Neural cell (in vitro differentiated cells): Measurements from ENCODE around the gene ZNF768. TPM values are rescaled to one million over a fixed set of nuclear protein-coding genes. Genes with fewer than 3 reads are reported as not detected.
A peak's percentile ranks its signal among the peaks of the same experiment; 100 is the strongest.

Experiments used
- H2AFZ ChIP-seq: fragments of 200-600, 300-800 bp; sonication (generic), shearing (Covaris generic); 2 replicates; pipeline ENCODE4 v1.6.0; 2014; ENCODE audit warnings: low read depth, mild to moderate bottlenecking, antibody characterized with exemption, low read length, moderate library complexity
- H3F3A ChIP-seq: fragments of 200-600 bp; shearing (Covaris generic); 2 replicates; pipeline ENCODE4 v1.6.1; 2016; ENCODE audit warnings: mild to moderate bottlenecking, moderate library complexity, mixed read lengths, antibody characterized with exemption, low read length; ENCODE audit not compliant: insufficient read depth, poor library complexity, severe bottlenecking
- H3K27ac ChIP-seq: fragments of 200-600, 300-800 bp; sonication (generic), shearing (Covaris generic); 2 replicates; pipeline ENCODE4 v1.5.1; 2014; ENCODE audit warnings: mild to moderate bottlenecking, low read length, moderate library complexity
- H3K27me3 ChIP-seq: fragments of 300-800, 200-600 bp; sonication (generic), shearing (Covaris generic); 2 replicates; pipeline ENCODE4 v1.6.0; 2014; ENCODE audit warnings: mild to moderate bottlenecking, low read depth, low read length, moderate library complexity; ENCODE audit not compliant: insufficient read depth
- H3K36me3 ChIP-seq: fragments of 300-800, 200-600 bp; sonication (generic), shearing (Covaris generic); 2 replicates; pipeline ENCODE4 v1.5.1; 2014; ENCODE audit warnings: mild to moderate bottlenecking, antibody characterized with exemption, low read length, moderate library complexity; ENCODE audit not compliant: insufficient read depth
- H3K4me2 ChIP-seq: fragments of 300-800, 200-600 bp; sonication (generic), shearing (Covaris generic); 2 replicates; pipeline ENCODE4 v1.6.0; 2014; ENCODE audit warnings: mild to moderate bottlenecking, low read length
- H3K4me3 ChIP-seq: fragments of 300-800, 200-600 bp; sonication (generic), shearing (Covaris generic); 2 replicates; pipeline ENCODE4 v1.5.1; 2014; ENCODE audit warnings: mild to moderate bottlenecking, low read length, moderate library complexity
- H3K79me2 ChIP-seq: fragments of 200-600 bp; shearing (Covaris generic); replicated peaks from 2 replicates; pipeline ENCODE4 v1.6.0; 2014; ENCODE audit warnings: mild to moderate bottlenecking, low read length, moderate library complexity; ENCODE audit not compliant: insufficient read depth
- H3K9ac ChIP-seq: fragments of 300-800, 200-600 bp; sonication (generic), shearing (Covaris generic); 2 replicates; pipeline ENCODE4 v1.6.1; 2016; ENCODE audit warnings: mild to moderate bottlenecking, low read length, mixed read lengths
- H3K9me2 ChIP-seq: fragments of 200-600 bp; shearing (Covaris generic); 2 replicates; pipeline ENCODE4 v1.6.1; 2016; ENCODE audit warnings: mild to moderate bottlenecking, low read length, mixed read lengths; ENCODE audit not compliant: insufficient read depth
- H3K9me3 ChIP-seq: fragments of 200-600, 300-800 bp; sonication (generic), shearing (Covaris generic); 2 replicates; pipeline ENCODE4 v1.6.1; 2016; ENCODE audit warnings: mild to moderate bottlenecking, mixed run types, low read length, moderate library complexity, mixed read lengths
- H4K20me1 ChIP-seq: fragments of 200-600 bp; shearing (Covaris generic); 2 replicates; pipeline ENCODE4 v1.6.1; 2016; ENCODE audit warnings: mild to moderate bottlenecking, mixed run types; ENCODE audit not compliant: insufficient read depth
- EP300 ChIP-seq: fragments of 450-650 bp; conservative IDR thresholded peaks from 2 replicates; pipeline ENCODE4 v1.6.1; 2014; ENCODE audit warnings: antibody characterized with exemption, mild to moderate bottlenecking, moderate library complexity; ENCODE audit not compliant: poor library complexity, severe bottlenecking
- EZH2 ChIP-seq: fragments of 200-600, 300-800 bp; shearing (Covaris generic), sonication (generic); IDR thresholded peaks from 2 replicates; pipeline ENCODE4 v1.6.1; 2014; ENCODE audit warnings: antibody characterized with exemption, low read length, borderline replicate concordance, mild to moderate bottlenecking; ENCODE audit not compliant: insufficient read depth, poor library complexity, severe bottlenecking
- MXI1 ChIP-seq: fragments of 450-650 bp; conservative IDR thresholded peaks from 2 replicates; pipeline ENCODE4 v1.6.1; 2014; ENCODE audit warnings: antibody characterized with exemption, mild to moderate bottlenecking; ENCODE audit not compliant: poor library complexity, severe bottlenecking
- POLR2AphosphoS5 ChIP-seq: IDR thresholded peaks from 2 replicates; pipeline ENCODE4 v1.6.1; 2012
- RAD21 ChIP-seq: fragments of 450-650 bp; conservative IDR thresholded peaks from 2 replicates; pipeline ENCODE4 v1.6.1; 2014; ENCODE audit warnings: antibody characterized with exemption, mild to moderate bottlenecking, moderate library complexity
- SMC3 ChIP-seq: fragments of 450-650 bp; conservative IDR thresholded peaks from 2 replicates; pipeline ENCODE4 v1.6.1; 2014; ENCODE audit warnings: antibody characterized with exemption, mild to moderate bottlenecking, moderate library complexity; ENCODE audit not compliant: poor library complexity
- TAF1 ChIP-seq: IDR thresholded peaks from 2 replicates; pipeline ENCODE4 v1.6.1; 2012; ENCODE audit warnings: low read depth
- polyA plus RNA-seq: library from polyadenylated mRNA; depleted of rRNA; stranded (reverse); fragments of >200 nt; gene quantifications from 2 replicates; pipeline ENCODE4 v1.2.3, GENCODE V29; 2014
- TF ChIP-seq, protein P1 (sequence below): IDR thresholded peaks from 2 replicates; pipeline ENCODE4 v1.6.1; 2012; ENCODE audit warnings: borderline replicate concordance
- TF ChIP-seq, protein P2 (sequence below): fragments of 450-650 bp; IDR thresholded peaks from 2 replicates; pipeline ENCODE4 v1.5.1; 2014; ENCODE audit warnings: antibody characterized with exemption, mild to moderate bottlenecking, moderate library complexity; ENCODE audit not compliant: poor library complexity, severe bottlenecking

The ZNF768 gene
- polyA plus RNA-seq, 1 donor from 2014 or later = 54.4 TPM

DNA sequence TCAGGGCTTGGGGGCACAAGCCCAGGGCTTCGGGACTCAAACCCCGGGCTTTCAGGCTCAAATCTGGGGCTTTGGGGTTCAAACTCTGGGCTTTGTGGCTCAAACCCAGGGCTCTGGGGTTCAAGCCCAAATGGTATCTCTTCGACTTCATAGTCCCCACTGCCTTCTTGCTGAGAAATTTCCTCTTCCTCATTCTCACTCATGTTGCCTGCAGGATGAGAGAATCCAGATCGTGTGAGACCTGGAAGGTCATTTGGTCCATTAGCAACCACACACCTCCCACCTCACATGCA, 576 bp downstream of the ZNF768 start:
- no peaks in the 10 kb centered on the region for H3F3A ChIP-seq
- peak overlapping the region; percentile 97 for H3K4me3 ChIP-seq
- H3K9ac ChIP-seq = peak overlapping the region; percentile 94
- H3K9me3 ChIP-seq = no peaks in the 10 kb centered on the region
- peaks cover 5% of the 10 kb centered on the region for H3K79me2 ChIP-seq
- no peaks in the 10 kb centered on the region for H3K9me2 ChIP-seq
- peak overlapping the region; percentile 72 for H3K27ac ChIP-seq
- H4K20me1 ChIP-seq = no peaks in the 10 kb centered on the region
- peak overlapping the region; percentile 52 for H3K4me2 ChIP-seq
- H3K36me3 ChIP-seq = no peaks in the 10 kb centered on the region
- peak overlapping the region; percentile 33 for H2AFZ ChIP-seq
- no peak for TF ChIP-seq SMC3
- no peak for TF ChIP-seq POLR2AphosphoS5
- H3K27me3 ChIP-seq = no peaks in the 10 kb centered on the region

DNA sequence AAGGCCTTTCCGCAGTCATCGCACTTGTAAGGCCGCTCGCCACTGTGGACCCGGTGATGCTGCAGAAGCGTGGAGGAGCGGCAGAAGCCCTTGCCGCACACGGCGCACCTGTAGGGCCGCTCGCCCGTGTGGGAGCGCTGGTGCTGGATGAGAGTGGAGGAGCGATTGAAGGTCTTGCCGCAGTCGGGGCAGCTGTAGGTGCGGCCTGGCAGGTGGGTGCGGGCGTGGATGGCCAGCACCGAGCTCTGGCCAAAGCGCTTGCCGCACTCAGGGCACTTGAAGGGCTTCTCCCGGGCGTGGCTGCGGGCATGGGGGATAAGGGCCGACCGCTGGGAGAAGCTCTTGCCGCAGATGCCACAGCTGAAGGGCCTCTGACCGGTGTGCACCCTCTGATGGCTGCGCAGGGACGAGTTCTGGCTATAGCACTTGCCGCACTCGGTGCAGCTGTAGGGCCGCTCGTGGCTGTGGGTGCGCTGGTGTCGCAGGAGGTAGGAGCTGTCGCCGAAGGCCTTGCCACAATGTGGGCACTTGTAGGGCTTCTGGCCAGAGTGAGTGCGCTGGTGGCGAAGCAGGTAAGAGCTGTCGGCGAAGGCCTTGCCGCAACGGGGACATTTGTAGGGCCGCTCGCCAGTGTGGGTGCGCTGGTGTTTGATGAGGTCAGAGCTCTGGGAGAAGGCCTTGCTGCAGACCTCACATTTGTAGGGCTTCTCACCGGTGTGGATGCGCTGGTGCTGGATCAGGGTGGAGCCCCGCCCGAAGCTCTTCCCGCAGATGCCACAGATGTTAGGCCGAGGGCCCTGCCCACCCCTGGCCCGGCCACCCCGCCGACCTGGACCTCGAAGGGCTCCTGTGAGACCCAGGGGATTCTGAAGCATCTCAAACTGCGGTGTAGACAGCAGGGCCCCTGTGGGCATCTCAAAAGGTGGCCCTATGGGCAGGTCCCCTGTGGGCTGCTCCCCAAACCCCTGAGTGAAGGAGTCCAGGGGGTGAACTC, 1.5 kb downstream of the ZNF768 start:
- no peak overlapping the region for H3K4me2 ChIP-seq
- H3K9me2 ChIP-seq = no peaks in the 10 kb centered on the region
- peaks cover 5% of the 10 kb centered on the region for H3K79me2 ChIP-seq
- H4K20me1 ChIP-seq = no peaks in the 10 kb centered on the region
- H3F3A ChIP-seq = no peaks in the 10 kb centered on the region
- no peaks in the 10 kb centered on the region for H3K9me3 ChIP-seq
- no peaks in the 10 kb centered on the region for H3K36me3 ChIP-seq
- H3K27ac ChIP-seq = no peak overlapping the region
- no peaks in the 10 kb centered on the region for H3K27me3 ChIP-seq
- TF ChIP-seq EZH2 (no peak), POLR2AphosphoS5 (no peak), TAF1 (no peak), SMC3 (no peak), RAD21 (no peak), MXI1 (no peak), EP300 (no peak)
- TF ChIP-seq, protein P1, sequence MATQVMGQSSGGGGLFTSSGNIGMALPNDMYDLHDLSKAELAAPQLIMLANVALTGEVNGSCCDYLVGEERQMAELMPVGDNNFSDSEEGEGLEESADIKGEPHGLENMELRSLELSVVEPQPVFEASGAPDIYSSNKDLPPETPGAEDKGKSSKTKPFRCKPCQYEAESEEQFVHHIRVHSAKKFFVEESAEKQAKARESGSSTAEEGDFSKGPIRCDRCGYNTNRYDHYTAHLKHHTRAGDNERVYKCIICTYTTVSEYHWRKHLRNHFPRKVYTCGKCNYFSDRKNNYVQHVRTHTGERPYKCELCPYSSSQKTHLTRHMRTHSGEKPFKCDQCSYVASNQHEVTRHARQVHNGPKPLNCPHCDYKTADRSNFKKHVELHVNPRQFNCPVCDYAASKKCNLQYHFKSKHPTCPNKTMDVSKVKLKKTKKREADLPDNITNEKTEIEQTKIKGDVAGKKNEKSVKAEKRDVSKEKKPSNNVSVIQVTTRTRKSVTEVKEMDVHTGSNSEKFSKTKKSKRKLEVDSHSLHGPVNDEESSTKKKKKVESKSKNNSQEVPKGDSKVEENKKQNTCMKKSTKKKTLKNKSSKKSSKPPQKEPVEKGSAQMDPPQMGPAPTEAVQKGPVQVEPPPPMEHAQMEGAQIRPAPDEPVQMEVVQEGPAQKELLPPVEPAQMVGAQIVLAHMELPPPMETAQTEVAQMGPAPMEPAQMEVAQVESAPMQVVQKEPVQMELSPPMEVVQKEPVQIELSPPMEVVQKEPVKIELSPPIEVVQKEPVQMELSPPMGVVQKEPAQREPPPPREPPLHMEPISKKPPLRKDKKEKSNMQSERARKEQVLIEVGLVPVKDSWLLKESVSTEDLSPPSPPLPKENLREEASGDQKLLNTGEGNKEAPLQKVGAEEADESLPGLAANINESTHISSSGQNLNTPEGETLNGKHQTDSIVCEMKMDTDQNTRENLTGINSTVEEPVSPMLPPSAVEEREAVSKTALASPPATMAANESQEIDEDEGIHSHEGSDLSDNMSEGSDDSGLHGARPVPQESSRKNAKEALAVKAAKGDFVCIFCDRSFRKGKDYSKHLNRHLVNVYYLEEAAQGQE = no peak
- TF ChIP-seq, protein P2, sequence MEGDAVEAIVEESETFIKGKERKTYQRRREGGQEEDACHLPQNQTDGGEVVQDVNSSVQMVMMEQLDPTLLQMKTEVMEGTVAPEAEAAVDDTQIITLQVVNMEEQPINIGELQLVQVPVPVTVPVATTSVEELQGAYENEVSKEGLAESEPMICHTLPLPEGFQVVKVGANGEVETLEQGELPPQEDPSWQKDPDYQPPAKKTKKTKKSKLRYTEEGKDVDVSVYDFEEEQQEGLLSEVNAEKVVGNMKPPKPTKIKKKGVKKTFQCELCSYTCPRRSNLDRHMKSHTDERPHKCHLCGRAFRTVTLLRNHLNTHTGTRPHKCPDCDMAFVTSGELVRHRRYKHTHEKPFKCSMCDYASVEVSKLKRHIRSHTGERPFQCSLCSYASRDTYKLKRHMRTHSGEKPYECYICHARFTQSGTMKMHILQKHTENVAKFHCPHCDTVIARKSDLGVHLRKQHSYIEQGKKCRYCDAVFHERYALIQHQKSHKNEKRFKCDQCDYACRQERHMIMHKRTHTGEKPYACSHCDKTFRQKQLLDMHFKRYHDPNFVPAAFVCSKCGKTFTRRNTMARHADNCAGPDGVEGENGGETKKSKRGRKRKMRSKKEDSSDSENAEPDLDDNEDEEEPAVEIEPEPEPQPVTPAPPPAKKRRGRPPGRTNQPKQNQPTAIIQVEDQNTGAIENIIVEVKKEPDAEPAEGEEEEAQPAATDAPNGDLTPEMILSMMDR = no peak
- H2AFZ ChIP-seq = no peak overlapping the region
- peak overlapping the region; percentile 97 for H3K4me3 ChIP-seq
- H3K9ac ChIP-seq = peak overlapping the region; percentile 94
